ENCODE results near the gene LSM2.
"Not testable (repeated sequence)": the region's sequence is repeated elsewhere in the genome, so short reads cannot be mapped to it uniquely, and the experiment has no call there.

LSM2 gene

GRCh38 chr6:31842053-31842452 lies 35.3 kb upstream of the LSM2 start:
- in situ Hi-C loops (cut with MboI; ENCODE audit: low pct_unique_long_range_greater_than_20kb, low sequenced_read_pairs, unreplicated experiment): no loop called here
- DNase-seq (ENCODE audit: low spot score): no peak
- TF ChIP-seq, protein P1, sequence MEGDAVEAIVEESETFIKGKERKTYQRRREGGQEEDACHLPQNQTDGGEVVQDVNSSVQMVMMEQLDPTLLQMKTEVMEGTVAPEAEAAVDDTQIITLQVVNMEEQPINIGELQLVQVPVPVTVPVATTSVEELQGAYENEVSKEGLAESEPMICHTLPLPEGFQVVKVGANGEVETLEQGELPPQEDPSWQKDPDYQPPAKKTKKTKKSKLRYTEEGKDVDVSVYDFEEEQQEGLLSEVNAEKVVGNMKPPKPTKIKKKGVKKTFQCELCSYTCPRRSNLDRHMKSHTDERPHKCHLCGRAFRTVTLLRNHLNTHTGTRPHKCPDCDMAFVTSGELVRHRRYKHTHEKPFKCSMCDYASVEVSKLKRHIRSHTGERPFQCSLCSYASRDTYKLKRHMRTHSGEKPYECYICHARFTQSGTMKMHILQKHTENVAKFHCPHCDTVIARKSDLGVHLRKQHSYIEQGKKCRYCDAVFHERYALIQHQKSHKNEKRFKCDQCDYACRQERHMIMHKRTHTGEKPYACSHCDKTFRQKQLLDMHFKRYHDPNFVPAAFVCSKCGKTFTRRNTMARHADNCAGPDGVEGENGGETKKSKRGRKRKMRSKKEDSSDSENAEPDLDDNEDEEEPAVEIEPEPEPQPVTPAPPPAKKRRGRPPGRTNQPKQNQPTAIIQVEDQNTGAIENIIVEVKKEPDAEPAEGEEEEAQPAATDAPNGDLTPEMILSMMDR (IDR thresholded peaks at IDR 0.05; ENCODE audit: extremely low read depth, insufficient read depth, missing control alignments): no peak

- DNase-seq (ENCODE audit: low spot score); in situ Hi-C loops (cut with MboI; ENCODE audit: low pct_unique_long_range_greater_than_20kb, low sequenced_read_pairs, unreplicated experiment): not testable (repeated sequence)
Observed at GRCh38 chr6:31839779-31840126, 33.0 kb upstream of the LSM2 start.

DNA sequence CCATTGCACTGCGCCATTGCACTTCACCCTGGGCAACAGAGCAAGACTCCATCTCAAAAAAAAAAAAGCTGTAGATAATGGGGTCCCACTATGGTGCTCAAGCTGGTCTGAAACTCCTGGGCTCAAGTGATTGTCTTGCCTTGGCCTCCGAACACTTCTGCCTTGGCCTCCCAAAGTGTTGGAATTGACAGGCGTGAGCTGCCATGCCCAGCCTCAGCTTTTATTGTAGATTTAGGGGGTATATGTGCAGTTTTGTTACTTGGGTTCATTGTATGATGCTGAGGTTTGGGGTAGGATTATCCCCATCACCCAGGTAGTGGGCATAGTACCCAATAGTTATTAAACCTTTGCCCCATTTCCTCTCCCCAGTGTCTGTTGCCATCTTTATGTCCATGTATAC lies 32.2 kb upstream of the LSM2 start:
- in situ Hi-C loops (cut with MboI; ENCODE audit: low pct_unique_long_range_greater_than_20kb, low sequenced_read_pairs, unreplicated experiment): no loop called here
- no peak for DNase-seq (ENCODE audit: low spot score)
- TF ChIP-seq, protein P1 (IDR thresholded peaks at IDR 0.05; ENCODE audit: extremely low read depth, insufficient read depth, missing control alignments): no peak

- DNase-seq (ENCODE audit: low spot score); in situ Hi-C loops (cut with MboI; ENCODE audit: low pct_unique_long_range_greater_than_20kb, low sequenced_read_pairs, unreplicated experiment): not testable (repeated sequence)
Observed at GRCh38 chr6:31838114-31838553, 31.4 kb upstream of the LSM2 start.

GRCh38 chr6:31837369-31838113 lies 30.8 kb upstream of the LSM2 start:
- TF ChIP-seq, protein P1 (IDR thresholded peaks at IDR 0.05; ENCODE audit: extremely low read depth, insufficient read depth, missing control alignments): no peak
- no peak for DNase-seq (ENCODE audit: low spot score)
- in situ Hi-C loops (cut with MboI; ENCODE audit: low pct_unique_long_range_greater_than_20kb, low sequenced_read_pairs, unreplicated experiment): no loop called here

DNA sequence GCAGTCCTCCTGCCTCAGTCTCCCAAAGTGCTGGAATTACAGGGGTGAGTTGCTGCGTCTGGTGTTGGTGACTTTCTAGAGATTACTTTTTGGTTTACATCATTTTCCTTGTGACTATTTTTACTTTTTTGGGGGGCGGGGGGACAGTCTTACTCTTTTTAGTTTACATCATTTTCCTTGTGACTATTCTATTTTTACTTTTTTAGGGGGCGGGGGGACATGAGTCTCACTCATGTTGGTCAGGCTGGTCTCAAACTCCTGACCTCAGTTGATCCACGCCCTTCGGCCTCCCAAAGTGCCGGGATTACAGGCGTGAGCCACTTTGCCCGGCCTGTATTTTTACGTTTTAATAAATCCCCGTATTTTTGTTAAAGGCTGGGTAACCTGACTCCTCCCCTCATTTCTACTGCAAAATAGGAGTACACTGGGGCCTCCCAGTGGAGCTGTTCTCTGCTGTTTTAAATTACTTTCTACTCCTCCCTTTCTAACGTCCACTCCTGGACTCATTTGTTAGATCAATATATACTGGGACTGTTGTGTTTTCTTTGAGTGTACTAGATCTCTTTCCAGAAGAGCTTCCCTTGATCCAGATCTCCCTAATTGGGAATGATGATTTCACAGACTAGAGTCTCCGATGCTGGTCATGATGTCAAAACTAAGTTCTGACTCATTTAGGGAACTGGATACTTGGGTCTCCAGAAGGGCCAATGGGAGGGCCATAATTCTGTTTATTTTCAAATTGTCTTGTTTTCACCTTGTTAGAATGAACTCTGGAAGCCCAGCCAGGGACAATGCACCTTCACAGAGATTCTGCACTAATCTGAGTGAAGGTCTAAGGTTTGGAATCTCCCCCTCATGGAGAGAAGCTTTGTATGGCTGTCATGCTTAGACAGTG lies 30.0 kb upstream of the LSM2 start:
- TF ChIP-seq, protein P1 (IDR thresholded peaks at IDR 0.05; ENCODE audit: extremely low read depth, insufficient read depth, missing control alignments): no peak
- DNase-seq (ENCODE audit: low spot score): no peak
- in situ Hi-C loops (cut with MboI; ENCODE audit: low pct_unique_long_range_greater_than_20kb, low sequenced_read_pairs, unreplicated experiment): no loop called here

DNA sequence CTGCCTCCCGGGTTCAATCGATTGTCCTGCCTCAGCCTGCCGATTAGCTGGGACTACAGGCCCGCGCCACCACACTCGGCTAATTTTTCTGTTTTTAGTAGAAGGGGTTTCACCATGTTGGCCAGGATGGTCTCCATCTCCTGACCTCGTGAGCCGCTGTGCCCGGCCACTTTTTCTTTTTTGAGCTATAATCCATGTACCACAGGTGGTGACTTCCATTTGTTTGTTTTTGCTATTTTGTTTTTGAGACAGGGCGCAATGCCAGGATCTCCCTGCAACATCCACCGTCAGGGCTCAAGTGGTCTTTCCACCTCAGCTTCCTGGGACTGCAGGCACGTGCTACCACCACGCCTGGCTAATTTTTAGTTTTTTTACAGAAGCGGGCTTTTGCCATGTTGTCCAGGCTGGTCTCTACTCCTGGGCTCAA lies 29.3 kb upstream of the LSM2 start:
- TF ChIP-seq, protein P1 (IDR thresholded peaks at IDR 0.05; ENCODE audit: extremely low read depth, insufficient read depth, missing control alignments): no peak
- in situ Hi-C loops (cut with MboI; ENCODE audit: low pct_unique_long_range_greater_than_20kb, low sequenced_read_pairs, unreplicated experiment): no loop called here
- no peak for DNase-seq (ENCODE audit: low spot score)

Data from GM13977 (cell line).